Esophagus muscularis mucosa (tissue), 4 donors: ENCODE data around the gene TLL2. TPM values are rescaled to one million over a fixed set of nuclear protein-coding genes. Genes with fewer than 3 reads are reported as not detected.

ENCODE experiments used
- DNase-seq: peaks from one replicate; pipeline ENCODE4 v3.0.0-alpha.2; 2017; ENCODE audit errors: extremely low spot score
- H3K27ac ChIP-seq, 4 donors: fragments of 200-600 bp; sonication (generic); replicated peaks in 1 of 4; 1 replicate in 3 of 4; 2 replicates in 1 of 4; pipeline ENCODE4 v1.5.1; 2016 to 2019; ENCODE audit warnings: mild to moderate bottlenecking in 1 of 4
- H3K27me3 ChIP-seq, 4 donors: fragments of 200-600 bp; sonication (generic); one replicate each; pipeline versions ENCODE4 v1.5.1 to v1.6.0; 2016 to 2019
- H3K36me3 ChIP-seq, 4 donors: fragments of 200-600 bp; sonication (generic); one replicate each; pipeline ENCODE4 v1.5.1; 2016 to 2019
- H3K4me1 ChIP-seq, 4 donors: fragments of 200-600 bp; sonication (generic); one replicate each; pipeline ENCODE4 v1.5.1; 2016 to 2019
- H3K4me3 ChIP-seq, 4 donors: fragments of 200-600 bp; sonication (generic); 1 replicate in 2 of 4; 2 replicates in 2 of 4; pipeline ENCODE4 v1.5.1; 2016 to 2019; ENCODE audit warnings: mild to moderate bottlenecking in 4 of 4, moderate library complexity in 1 of 4
- H3K9me3 ChIP-seq, 4 donors: fragments of 200-600 bp; sonication (generic); 1 replicate in 3 of 4; 2 replicates in 1 of 4; pipeline ENCODE4 v1.5.1; 2016 to 2019
- CTCF ChIP-seq, 3 experiments: fragments of 200-600 bp in 2 of 3; fragments of 450-650 bp in 1 of 3; sonication (generic) in 2 of 3; IDR thresholded peaks; one replicate each; pipeline ENCODE4 v1.5.1; 2017 to 2019; ENCODE audit warnings: antibody characterized with exemption in 3 of 3, mild to moderate bottlenecking in 2 of 3, moderate library complexity in 1 of 3
- EP300 ChIP-seq: sonication (generic); formaldehyde crosslinking; IDR thresholded peaks from one replicate; pipeline ENCODE4 v1.6.1; 2017; ENCODE audit warnings: antibody characterized with exemption
- POLR2A ChIP-seq: fragments of 450-650 bp; IDR thresholded peaks from one replicate; pipeline ENCODE4 v1.6.1; 2017; ENCODE audit warnings: antibody characterized with exemption, moderate library complexity, mild to moderate bottlenecking, low read depth
- POLR2AphosphoS5 ChIP-seq, 2 donors: sonication (generic); formaldehyde crosslinking; IDR thresholded peaks; one replicate each; pipeline ENCODE4 v1.6.1; 2017; ENCODE audit warnings: antibody characterized with exemption in 2 of 2
- WGBS: methylation state at CpG from one replicate; pipeline ENCODE4 v1.1.5; 2018; 5-methylcytosine and 5-hydroxymethylcytosine counted together
- intact Hi-C: fragments of 100-400 bp; cut with DNase I; formaldehyde crosslinking; loops from one replicate; pipeline ENCODE4 v1.15.1; 2023
- total RNA-seq, 4 donors: library from RNA; depleted of rRNA; stranded (reverse); fragments of >200 nt; gene quantifications; one replicate each; pipeline versions ENCODE4 v1.1.0 to v1.2.1, GENCODE V29; 2016

TLL2 gene
- total RNA-seq, 4 donors from 2014 or later = 0.17 to 2.1 (median 0.27) TPM

GRCh38 chr10:96321822-96322221 is 191.9 kb downstream of the TLL2 start:
- 50% methylated on average over 5 of the region's 5 CpGs for WGBS

GRCh38 chr10:96319754-96320474 is 193.8 kb downstream of the TLL2 start:
- Histone ChIP-seq H3K9me3 (no peaks in the 10 kb centered on the region), H3K4me3 (no peak overlapping the region), H3K27me3 (peaks cover 0 to 6% (median 0%) of the 10 kb centered on the region in 4 donors), H3K27ac (no peak overlapping the region), H3K4me1 (no peaks in the 10 kb centered on the region), H3K36me3 (no peaks in the 10 kb centered on the region)
- WGBS = 36% methylated on average over 3 of the region's 3 CpGs
- TF ChIP-seq CTCF (IDR thresholded peaks at IDR 0.05) (no peak), POLR2A (no peak), EP300 (no peak), POLR2AphosphoS5 (IDR thresholded peaks at IDR 0.05) (no peak)
- intact Hi-C loops = no loop called here
- no peak for DNase-seq

More at GRCh38 chr10:96321822-96322221, 191.9 kb downstream of the TLL2 start:
- no peak for TF ChIP-seq POLR2A
- TF ChIP-seq POLR2AphosphoS5 (IDR thresholded peaks at IDR 0.05) = no peak
- no peak for TF ChIP-seq CTCF (IDR thresholded peaks at IDR 0.05)
- no peak for TF ChIP-seq EP300
- Histone ChIP-seq H3K4me3 (no peak overlapping the region), H3K36me3 (no peaks in the 10 kb centered on the region), H3K27ac (no peak overlapping the region), H3K27me3 (peaks cover 0 to 18% (median 0%) of the 10 kb centered on the region in 4 donors), H3K9me3 (no peaks in the 10 kb centered on the region), H3K4me1 (no peaks in the 10 kb centered on the region)
- no peak for DNase-seq
- intact Hi-C loops = no loop called here

GRCh38 chr10:96317067-96317833 is 196.5 kb downstream of the TLL2 start:
- TF ChIP-seq CTCF (IDR thresholded peaks at IDR 0.05) (no peak), POLR2A (no peak), EP300 (no peak), POLR2AphosphoS5 (IDR thresholded peaks at IDR 0.05) (no peak)
- Histone ChIP-seq H3K4me1 (no peaks in the 10 kb centered on the region), H3K27me3 (no peaks in the 10 kb centered on the region), H3K4me3 (no peak overlapping the region), H3K27ac (no peak overlapping the region), H3K9me3 (no peaks in the 10 kb centered on the region), H3K36me3 (no peaks in the 10 kb centered on the region)
- whole genome bisulfite sequencing = 94% methylated on average over 4 of the region's 4 CpGs
- no peak for DNase-seq
- intact Hi-C loops = no loop called here

Other genes with a start within 250 kb of the TLL2 start
- gene BLNK, start 242.4 kb downstream of the TLL2 start, total RNA-seq = 1 to 10 TPM in 2 of 4 donors, under 1 TPM in 2; 0.86 to 5.0 (median 1.1) TPM
- not detected for gene DNTT, start 209.5 kb downstream of the TLL2 start, total RNA-seq
- not detected for gene OPALIN, start 154.9 kb downstream of the TLL2 start, total RNA-seq
- 100 to 1,000 TPM in 1 of 4 donors, 10 to 100 TPM in 3; 72.0 to 110 (median 90.5) TPM for gene TM9SF3, start 73.1 kb upstream of the TLL2 start, total RNA-seq
- 10 to 100 TPM in 2 of 4 donors, 1 to 10 TPM in 2; 4.7 to 16.6 (median 8.8) TPM for gene PIK3AP1, start 206.6 kb upstream of the TLL2 start, total RNA-seq